Natural killer cell (primary cell): ENCODE measurements around the gene TEC. TPM values are rescaled to one million over a fixed set of nuclear protein-coding genes. Genes with fewer than 3 reads are reported as not detected.

Experiments
- ATAC-seq, 3 donors: fragments of 150-1000 bp in 2 of 3; fragments of 200-7000 bp in 1 of 3; cut with Tn5 transposase; 1 replicate in 1 of 3; 2 replicates in 2 of 3; pipeline ENCODE4 v1.10.0; 2021; ENCODE audit warnings: mild to moderate bottlenecking in 2 of 3, moderate library complexity in 2 of 3
- DNase-seq, 2 donors: peaks; one replicate each; pipeline versions ENCODE4 v3.0.0 to v3.0.0-alpha.2; 2013 to 2021; ENCODE audit warnings: mixed read lengths in 1 of 2
- H3K27ac ChIP-seq: one replicate; pipeline ENCODE4 v1.5.1; 2013; ENCODE audit warnings: mild to moderate bottlenecking, low read length
- H3K27me3 ChIP-seq: one replicate; pipeline ENCODE4 v1.6.1; 2013; ENCODE audit warnings: low read length; ENCODE audit not compliant: control insufficient read depth, insufficient read depth
- H3K36me3 ChIP-seq: one replicate; pipeline ENCODE4 v1.6.1; 2013; ENCODE audit warnings: low read length; ENCODE audit not compliant: control insufficient read depth, insufficient read depth
- H3K4me1 ChIP-seq: one replicate; pipeline ENCODE4 v1.6.1; 2013; ENCODE audit warnings: low read length; ENCODE audit not compliant: control insufficient read depth, insufficient read depth
- H3K4me3 ChIP-seq: one replicate; pipeline ENCODE4 v1.5.1; 2013; ENCODE audit warnings: low read length
- H3K9me3 ChIP-seq: one replicate; pipeline ENCODE4 v1.6.1; 2013; ENCODE audit warnings: low read length; ENCODE audit not compliant: control insufficient read depth, insufficient read depth
- H3K27ac Mint-ChIP-seq, 2 donors: one replicate each; pipeline ENCODE4 v1.8.0; 2022; ENCODE audit warnings: mild to moderate bottlenecking in 2 of 2, mixed read lengths in 2 of 2, moderate library complexity in 1 of 2
- H3K27me3 Mint-ChIP-seq, 2 donors: one replicate each; pipeline ENCODE4 v1.8.0; 2022; ENCODE audit warnings: low read depth in 2 of 2, mixed read lengths in 2 of 2
- H3K36me3 Mint-ChIP-seq: one replicate; pipeline ENCODE4 v1.8.0; 2022; ENCODE audit warnings: mixed read lengths
- H3K4me1 Mint-ChIP-seq, 2 donors: one replicate each; pipeline ENCODE4 v1.8.0; 2022; ENCODE audit warnings: mixed read lengths in 2 of 2
- H3K4me3 Mint-ChIP-seq: one replicate; pipeline ENCODE4 v1.8.0; 2022; ENCODE audit warnings: mild to moderate bottlenecking, moderate library complexity, mixed read lengths
- H3K9me3 Mint-ChIP-seq, 2 donors: one replicate each; pipeline ENCODE4 v1.8.0; 2022; ENCODE audit warnings: mixed read lengths in 2 of 2
- WGBS: methylation state at CpG from one replicate; pipeline ENCODE4 v1.1.7; 2013; ENCODE audit warnings: missing lambda C conversion rate; ENCODE audit not compliant: insufficient coverage; 5-methylcytosine and 5-hydroxymethylcytosine counted together
- intact Hi-C: fragments of 100-400 bp; cut with micrococcal nuclease; formaldehyde crosslinking; loops from one replicate; pipeline ENCODE4 v1.14.2; 2022
- total RNA-seq, 4 donors: library from RNA; stranded (reverse); fragments of 120-200 nt in 1 of 4; gene quantifications; one replicate each; pipeline versions ENCODE4 v1.2.3 to v1.2.4, GENCODE V29; 2013 to 2022
- TF ChIP-seq, protein P1 (sequence below): fragments of 200-600 bp; IDR thresholded peaks from one replicate; pipeline ENCODE4 v1.8.0; 2022; ENCODE audit warnings: antibody characterized with exemption

TEC gene
- total RNA-seq, 3 donors from 2014 or later (not counting 1 experiment from before 2014, with no cell fraction given) = 4.0 to 7.4 (median 4.7) TPM

DNA sequence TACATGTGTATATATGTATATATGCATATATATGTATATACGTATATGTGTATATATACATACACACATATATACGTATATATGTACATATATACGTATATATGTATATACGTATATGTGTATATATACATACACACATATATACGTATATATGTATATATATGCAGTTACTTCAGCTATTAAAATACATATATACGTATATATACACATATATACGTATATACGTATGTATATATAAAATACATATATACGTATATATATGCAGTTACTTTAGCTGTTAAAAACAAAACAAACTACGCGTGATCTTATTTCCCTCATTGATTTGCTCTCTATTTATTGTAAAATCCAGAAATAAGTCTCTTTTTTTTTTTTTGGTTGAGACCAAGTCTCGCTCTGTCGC is 149.5 kb downstream of the TEC start:
- TF ChIP-seq, protein P1, sequence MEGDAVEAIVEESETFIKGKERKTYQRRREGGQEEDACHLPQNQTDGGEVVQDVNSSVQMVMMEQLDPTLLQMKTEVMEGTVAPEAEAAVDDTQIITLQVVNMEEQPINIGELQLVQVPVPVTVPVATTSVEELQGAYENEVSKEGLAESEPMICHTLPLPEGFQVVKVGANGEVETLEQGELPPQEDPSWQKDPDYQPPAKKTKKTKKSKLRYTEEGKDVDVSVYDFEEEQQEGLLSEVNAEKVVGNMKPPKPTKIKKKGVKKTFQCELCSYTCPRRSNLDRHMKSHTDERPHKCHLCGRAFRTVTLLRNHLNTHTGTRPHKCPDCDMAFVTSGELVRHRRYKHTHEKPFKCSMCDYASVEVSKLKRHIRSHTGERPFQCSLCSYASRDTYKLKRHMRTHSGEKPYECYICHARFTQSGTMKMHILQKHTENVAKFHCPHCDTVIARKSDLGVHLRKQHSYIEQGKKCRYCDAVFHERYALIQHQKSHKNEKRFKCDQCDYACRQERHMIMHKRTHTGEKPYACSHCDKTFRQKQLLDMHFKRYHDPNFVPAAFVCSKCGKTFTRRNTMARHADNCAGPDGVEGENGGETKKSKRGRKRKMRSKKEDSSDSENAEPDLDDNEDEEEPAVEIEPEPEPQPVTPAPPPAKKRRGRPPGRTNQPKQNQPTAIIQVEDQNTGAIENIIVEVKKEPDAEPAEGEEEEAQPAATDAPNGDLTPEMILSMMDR = no peak
- intact Hi-C loops = loop anchor here (10.0 kb wide), 1 partner anchor 155 kb away; no protein-coding TSS in a partner anchor
- Mint-ChIP-seq H3K27ac (no peak overlapping the region), H3K9me3 (no peaks in the 10 kb centered on the region), H3K27me3 (no peaks in the 10 kb centered on the region), H3K4me3 (no peak overlapping the region), H3K4me1 (peaks cover 64 to 66% of the 10 kb centered on the region in 2 donors), H3K36me3 (no peaks in the 10 kb centered on the region)
- Histone ChIP-seq H3K27me3 (no peaks in the 10 kb centered on the region), H3K4me1 (peaks cover 52% of the 10 kb centered on the region), H3K36me3 (peaks cover 4% of the 10 kb centered on the region), H3K27ac (no peak overlapping the region), H3K9me3 (no peaks in the 10 kb centered on the region), H3K4me3 (no peak overlapping the region)
- ATAC-seq (no peak), DNase-seq (no peak)
- WGBS = 97% methylated on average over 2 of the region's 13 CpGs

DNA sequence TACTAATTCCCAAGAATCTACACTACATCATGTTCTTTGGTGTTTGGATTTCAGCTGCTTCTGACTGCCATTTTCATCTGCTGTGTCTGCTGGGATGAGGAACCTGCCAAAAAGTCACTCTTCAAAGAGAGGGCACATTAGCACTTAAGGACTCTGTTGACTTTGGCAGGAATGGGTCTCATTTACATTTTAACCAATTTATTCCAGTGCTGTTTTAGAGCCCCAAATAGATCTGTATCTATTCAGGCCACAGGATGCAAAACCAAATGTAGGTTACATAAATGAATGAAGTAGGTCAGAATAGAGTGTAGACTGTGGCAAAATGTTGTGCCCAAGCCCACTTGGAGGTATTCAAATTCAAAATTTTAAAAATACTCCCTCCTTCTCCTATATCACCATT is 150.0 kb downstream of the TEC start:
- Histone ChIP-seq H3K4me3 (no peak overlapping the region), H3K9me3 (no peaks in the 10 kb centered on the region), H3K36me3 (peaks cover 4% of the 10 kb centered on the region), H3K27ac (no peak overlapping the region), H3K27me3 (no peaks in the 10 kb centered on the region), H3K4me1 (peaks cover 56% of the 10 kb centered on the region)
- Mint-ChIP-seq H3K36me3 (no peaks in the 10 kb centered on the region), H3K27ac (peak overlapping the region; percentile 98 to 99), H3K4me1 (peaks cover 62 to 66% of the 10 kb centered on the region in 2 donors), H3K9me3 (no peaks in the 10 kb centered on the region), H3K27me3 (no peaks in the 10 kb centered on the region), H3K4me3 (peak overlapping the region; percentile 58)
- intact Hi-C loops = loop anchor here (10.0 kb wide), 1 partner anchor 155 kb away; no protein-coding TSS in a partner anchor
- TF ChIP-seq, protein P1 = no peak
- ATAC-seq (no peak), DNase-seq (no peak)

DNA sequence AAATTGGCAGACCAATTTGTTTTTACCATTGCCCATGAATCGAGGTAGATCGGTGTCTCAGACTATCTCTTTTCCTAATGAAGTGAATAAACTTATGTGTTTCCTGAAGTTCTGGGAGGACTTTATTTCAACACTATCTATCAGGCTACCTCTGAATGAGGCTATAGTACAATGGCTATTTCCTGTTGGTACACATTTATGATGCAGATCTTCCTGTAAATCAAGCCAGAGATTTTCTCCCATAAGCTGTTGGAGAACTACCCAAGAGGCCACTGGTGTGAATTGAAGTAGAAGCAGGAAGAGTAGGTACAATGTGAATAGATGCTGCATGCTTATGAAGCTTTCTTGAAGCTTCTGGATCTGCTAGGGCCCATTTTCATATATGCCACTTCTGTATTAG is 151.6 kb downstream of the TEC start:
- DNase-seq (no peak), ATAC-seq (no peak)
- Histone ChIP-seq H3K36me3 (peaks cover 4% of the 10 kb centered on the region), H3K27me3 (no peaks in the 10 kb centered on the region), H3K4me1 (peaks cover 42% of the 10 kb centered on the region), H3K4me3 (no peak overlapping the region), H3K9me3 (no peaks in the 10 kb centered on the region), H3K27ac (peak overlapping the region; percentile 24)
- peaks cover 58 to 66% of the 10 kb centered on the region in 2 donors for H3K4me1 Mint-ChIP-seq
- intact Hi-C loops = no loop called here
- WGBS = no CpG with 5 or more reads among the region's 2 CpGs
- no peaks in the 10 kb centered on the region for H3K27me3 Mint-ChIP-seq
- H3K9me3 Mint-ChIP-seq = no peaks in the 10 kb centered on the region
- peak overlapping the region; percentile 52 for H3K4me3 Mint-ChIP-seq
- peaks cover 13% of the 10 kb centered on the region for H3K36me3 Mint-ChIP-seq
- H3K27ac Mint-ChIP-seq = peak overlapping the region; percentile 98 to 99
- TF ChIP-seq, protein P1 = no peak

DNA sequence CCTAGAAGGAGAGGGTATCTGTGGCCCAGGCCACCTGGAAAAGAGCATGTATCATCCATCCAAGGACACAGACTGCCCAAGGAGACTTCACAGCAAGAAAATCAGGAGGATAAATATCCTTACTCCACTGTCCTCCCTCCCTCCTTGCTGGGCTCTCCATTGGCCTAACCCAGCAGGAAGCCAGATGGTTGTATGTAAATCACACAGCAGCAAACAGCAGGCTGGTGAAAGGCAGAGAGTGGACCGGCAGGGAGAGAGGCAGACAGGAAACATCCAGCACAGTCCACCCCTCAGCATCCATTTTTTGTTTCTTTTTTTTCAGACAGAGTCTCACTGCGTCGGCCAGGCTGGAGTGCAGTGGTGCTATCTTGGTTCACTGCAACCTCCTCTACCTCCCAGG is 153.1 kb downstream of the TEC start:
- ATAC-seq (peak in 1 of 3 donors; percentile 18), DNase-seq (no peak)
- peak overlapping the region; percentile 41 for H3K27ac ChIP-seq
- peaks cover 10% of the 10 kb centered on the region for H3K36me3 ChIP-seq
- Mint-ChIP-seq H3K27me3 (no peaks in the 10 kb centered on the region), H3K27ac (peak overlapping the region; percentile 98 to 99), H3K9me3 (no peaks in the 10 kb centered on the region), H3K36me3 (peaks cover 23% of the 10 kb centered on the region), H3K4me1 (peaks cover 72 to 80% of the 10 kb centered on the region in 2 donors), H3K4me3 (peak overlapping the region; percentile 57)
- H3K9me3 ChIP-seq = no peaks in the 10 kb centered on the region
- no peak overlapping the region for H3K4me3 ChIP-seq
- WGBS = 47% methylated on average over 3 of the region's 3 CpGs
- peaks cover 34% of the 10 kb centered on the region for H3K4me1 ChIP-seq
- intact Hi-C loops = no loop called here
- TF ChIP-seq, protein P1 = no peak
- no peaks in the 10 kb centered on the region for H3K27me3 ChIP-seq
